Adipocyte (in vitro differentiated cells): ENCODE results near the gene LRP6.
A peak's percentile ranks its signal among the peaks of the same experiment; 100 is the strongest.
"Not testable (repeated sequence)": the region's sequence is repeated elsewhere in the genome, so short reads cannot be mapped to it uniquely, and the experiment has no call there.

Source experiments
- DNase-seq: peaks from one replicate; pipeline ENCODE4 v3.0.0-alpha.2; 2015; ENCODE audit warnings: low read depth
- H3K27me3 ChIP-seq: replicated peaks from 2 replicates; pipeline ENCODE4 v1.7.0; 2013; ENCODE audit warnings: mild to moderate bottlenecking, low read length, moderate library complexity; ENCODE audit not compliant: control insufficient read depth, insufficient read depth
- H3K36me3 ChIP-seq: 2 replicates; pipeline ENCODE4 v1.7.0; 2013; ENCODE audit warnings: low read length, mild to moderate bottlenecking, moderate library complexity; ENCODE audit not compliant: control insufficient read depth, insufficient read depth, severe bottlenecking
- H3K4me1 ChIP-seq: 2 replicates; pipeline ENCODE4 v1.7.0; 2013; ENCODE audit warnings: mild to moderate bottlenecking, low read length, moderate library complexity; ENCODE audit not compliant: control insufficient read depth, insufficient read depth
- H3K4me3 ChIP-seq: 2 replicates; pipeline ENCODE4 v1.7.0; 2013; ENCODE audit warnings: mild to moderate bottlenecking, low read length, moderate library complexity
- H3K9ac ChIP-seq: 2 replicates; pipeline ENCODE4 v1.7.0; 2013; ENCODE audit warnings: mild to moderate bottlenecking, low read length, moderate library complexity
- H3K9me3 ChIP-seq: 2 replicates; pipeline ENCODE4 v1.7.0; 2013; ENCODE audit warnings: mild to moderate bottlenecking, low read length, moderate library complexity; ENCODE audit not compliant: control insufficient read depth

Gene LRP6

GRCh38 chr12:12266873-12267741, at the start of gene LRP6:
Gene LRP6, minus strand, starts transcription at chr12:12267044. Its CDS starts 309 bp downstream, at chr12:12266735.
- Histone ChIP-seq H3K4me1 (peaks cover 14% of the 10 kb centered on the region), H3K9ac (peak within 1 kb of the TSS; percentile 100), H3K27me3 (no peaks in the 10 kb centered on the region), H3K4me3 (peak within 1 kb of the TSS; percentile 95), H3K36me3 (no peaks in the 10 kb centered on the region), H3K9me3 (no peaks in the 10 kb centered on the region)
- DNase-seq = peak; percentile 97

- no peak for DNase-seq
- Histone ChIP-seq H3K4me1 (peaks cover 14% of the 10 kb centered on the region), H3K4me3 (no peak overlapping the region), H3K9ac (no peak overlapping the region), H3K27me3 (no peaks in the 10 kb centered on the region), H3K9me3 (no peaks in the 10 kb centered on the region), H3K36me3 (no peaks in the 10 kb centered on the region)
Measured at GRCh38 chr12:12315838-12316237, 49.0 kb upstream of the LRP6 start.

GRCh38 chr12:12310695-12311094, 43.9 kb upstream of the LRP6 start:
- not testable (repeated sequence) for H3K9ac ChIP-seq, H3K9me3 ChIP-seq, H3K36me3 ChIP-seq, H3K4me1 ChIP-seq, H3K27me3 ChIP-seq, H3K4me3 ChIP-seq, DNase-seq

- H3K4me3 ChIP-seq = no peak overlapping the region
- no peaks in the 10 kb centered on the region for H3K4me1 ChIP-seq
- H3K27me3 ChIP-seq = no peaks in the 10 kb centered on the region
Measured at GRCh38 chr12:12305568-12306300, 38.9 kb upstream of the LRP6 start.

GRCh38 chr12:12302976-12303375, 36.1 kb upstream of the LRP6 start:
- no peak for DNase-seq
- no peaks in the 10 kb centered on the region for H3K36me3 ChIP-seq

More at GRCh38 chr12:12305568-12306300, 38.9 kb upstream of the LRP6 start:
- no peaks in the 10 kb centered on the region for H3K36me3 ChIP-seq
- no peaks in the 10 kb centered on the region for H3K9me3 ChIP-seq
- no peak overlapping the region for H3K9ac ChIP-seq
- no peak for DNase-seq

GRCh38 chr12:12301122-12301521, 34.3 kb upstream of the LRP6 start:
- no peak overlapping the region for H3K4me3 ChIP-seq
- no peaks in the 10 kb centered on the region for H3K36me3 ChIP-seq
- no peaks in the 10 kb centered on the region for H3K4me1 ChIP-seq
- DNase-seq = no peak
- H3K27me3 ChIP-seq = no peaks in the 10 kb centered on the region
- H3K9me3 ChIP-seq = no peaks in the 10 kb centered on the region
- H3K9ac ChIP-seq = no peak overlapping the region

More at GRCh38 chr12:12302976-12303375, 36.1 kb upstream of the LRP6 start:
- H3K9me3 ChIP-seq = no peaks in the 10 kb centered on the region
- no peak overlapping the region for H3K4me3 ChIP-seq
- H3K4me1 ChIP-seq = no peaks in the 10 kb centered on the region
- H3K27me3 ChIP-seq = no peaks in the 10 kb centered on the region
- H3K9ac ChIP-seq = no peak overlapping the region

- peaks cover 9% of the 10 kb centered on the region for H3K4me1 ChIP-seq
Measured at GRCh38 chr12:12297201-12297830, 30.5 kb upstream of the LRP6 start.

GRCh38 chr12:12294215-12295005, 27.6 kb upstream of the LRP6 start:
- Histone ChIP-seq H3K9me3 (peaks cover 4% of the 10 kb centered on the region), H3K9ac (no peak overlapping the region), H3K36me3 (no peaks in the 10 kb centered on the region), H3K27me3 (peaks cover 9% of the 10 kb centered on the region), H3K4me1 (peaks cover 9% of the 10 kb centered on the region), H3K4me3 (no peak overlapping the region)
- DNase-seq = peak; percentile 26

More at GRCh38 chr12:12297201-12297830, 30.5 kb upstream of the LRP6 start:
- Histone ChIP-seq H3K36me3 (no peaks in the 10 kb centered on the region), H3K27me3 (no peaks in the 10 kb centered on the region), H3K4me3 (no peak overlapping the region), H3K9me3 (no peaks in the 10 kb centered on the region), H3K9ac (no peak overlapping the region)
- DNase-seq = no peak

GRCh38 chr12:12290206-12290605, 23.4 kb upstream of the LRP6 start:
- H3K27me3 ChIP-seq = peaks cover 15% of the 10 kb centered on the region
- H3K4me3 ChIP-seq = no peak overlapping the region
- H3K4me1 ChIP-seq = peaks cover 9% of the 10 kb centered on the region
- no peak overlapping the region for H3K9ac ChIP-seq
- DNase-seq = no peak
- no peaks in the 10 kb centered on the region for H3K36me3 ChIP-seq
- H3K9me3 ChIP-seq = peaks cover 4% of the 10 kb centered on the region

GRCh38 chr12:12286441-12286840, 19.6 kb upstream of the LRP6 start:
- Histone ChIP-seq H3K27me3 (peaks cover 15% of the 10 kb centered on the region), H3K36me3 (no peaks in the 10 kb centered on the region), H3K4me1 (peaks cover 17% of the 10 kb centered on the region), H3K4me3 (no peak overlapping the region), H3K9me3 (peaks cover 4% of the 10 kb centered on the region), H3K9ac (no peak overlapping the region)
- DNase-seq = no peak
